Kidney (tissue), 14 donors: ENCODE measurements around the gene NINJ2. TPM values are rescaled to one million over a fixed set of nuclear protein-coding genes. Genes with fewer than 3 reads are reported as not detected.
"Not testable (repeated sequence)": the region's sequence is repeated elsewhere in the genome, so short reads cannot be mapped to it uniquely, and the experiment has no call there.

Experiments
- DNase-seq, 5 donors: peaks; one replicate each; pipeline ENCODE4 v3.0.0-alpha.2; 2013 to 2020
- FAIRE-seq: peaks from 2 replicates; lab custom pipeline; 2012; peaks lifted over from hg19 to GRCh38; lab: Jason Lieb, UNC
- H3K27ac ChIP-seq, 2 donors: one replicate each; pipeline ENCODE4 v1.7.0; 2013; ENCODE audit warnings: low read depth in 2 of 2, low read length in 2 of 2, inconsistent platforms in 1 of 2
- H3K27me3 ChIP-seq: one replicate; pipeline ENCODE4 v1.7.1; 2013; ENCODE audit warnings: low read length, inconsistent platforms; ENCODE audit not compliant: control insufficient read depth, insufficient read depth
- H3K36me3 ChIP-seq, 3 donors: one replicate each; pipeline versions ENCODE4 v1.7.0 to v1.7.1; 2013; ENCODE audit warnings: low read length in 3 of 3, control low read depth in 1 of 3, inconsistent platforms in 1 of 3; ENCODE audit not compliant: insufficient read depth in 3 of 3, control insufficient read depth in 2 of 3
- H3K4me1 ChIP-seq, 3 donors: one replicate each; pipeline versions ENCODE4 v1.7.0 to v1.7.1; 2013; ENCODE audit warnings: low read length in 3 of 3, inconsistent platforms in 1 of 3, low read depth in 1 of 3; ENCODE audit not compliant: control insufficient read depth in 2 of 3, insufficient read depth in 2 of 3
- H3K4me3 ChIP-seq, 3 donors: one replicate each; pipeline versions ENCODE4 v1.7.0 to v1.8.1; 2013; ENCODE audit warnings: low read length in 3 of 3, control low read depth in 1 of 3, inconsistent platforms in 1 of 3
- H3K9ac ChIP-seq, 3 donors: one replicate each; pipeline versions ENCODE4 v1.7.0 to v1.7.1; 2013; ENCODE audit warnings: low read length in 3 of 3, control low read depth in 1 of 3, inconsistent platforms in 1 of 3
- H3K9me3 ChIP-seq, 3 donors: one replicate each; pipeline versions ENCODE4 v1.7.0 to v1.7.1; 2013; ENCODE audit warnings: low read length in 3 of 3, control low read depth in 1 of 3, inconsistent platforms in 1 of 3; ENCODE audit not compliant: control insufficient read depth in 2 of 3, insufficient read depth in 1 of 3
- intact Hi-C: fragments of 100-400 bp; cut with DNase I; formaldehyde crosslinking; loops from one replicate; pipeline ENCODE4 v1.11.1; 2022
- polyA plus RNA-seq: library from polyadenylated mRNA; stranded (reverse); fragments of 350-450 nt; fragmentation: Illumina TruSeq; extraction: RNeasy Lipid Tissue Mini Kit (QIAGEN cat#74804); gene quantifications from one replicate; pipeline ENCODE4 v1.2.3, GENCODE V29; 2014; ENCODE audit warnings: low read depth, low replicate concordance; ENCODE audit not compliant: insufficient read depth
- total RNA-seq: library from RNA; stranded (reverse); fragmentation: NEBNext Ultra II Directional; extraction: Animal tissue kit (Norgen Biotek cat#: 25700); gene quantifications from one replicate; pipeline ENCODE4 v1.2.1, GENCODE V29; 2021
- TF ChIP-seq, protein P1 (sequence below): IDR thresholded peaks from 3 replicates; pipeline ENCODE4 v1.5.1; 2012; ENCODE audit warnings: mild to moderate bottlenecking, moderate library complexity, borderline replicate concordance; ENCODE audit not compliant: insufficient read depth; ENCODE audit errors: extremely low read depth
- donor health status: control.
- donor health status: control.
- donor health status: control.
- donor health status: control.
- donor health status: control.
- donor health status: DM: yes; HTN: yes; CAD: no.
- donor health status: Normal renal cell carcinoma (clear cell type).

NINJ2 gene
- total and polyA plus RNA-seq, 2 donors from 2014 or later: 0.69 to 2.8 TPM

DNA sequence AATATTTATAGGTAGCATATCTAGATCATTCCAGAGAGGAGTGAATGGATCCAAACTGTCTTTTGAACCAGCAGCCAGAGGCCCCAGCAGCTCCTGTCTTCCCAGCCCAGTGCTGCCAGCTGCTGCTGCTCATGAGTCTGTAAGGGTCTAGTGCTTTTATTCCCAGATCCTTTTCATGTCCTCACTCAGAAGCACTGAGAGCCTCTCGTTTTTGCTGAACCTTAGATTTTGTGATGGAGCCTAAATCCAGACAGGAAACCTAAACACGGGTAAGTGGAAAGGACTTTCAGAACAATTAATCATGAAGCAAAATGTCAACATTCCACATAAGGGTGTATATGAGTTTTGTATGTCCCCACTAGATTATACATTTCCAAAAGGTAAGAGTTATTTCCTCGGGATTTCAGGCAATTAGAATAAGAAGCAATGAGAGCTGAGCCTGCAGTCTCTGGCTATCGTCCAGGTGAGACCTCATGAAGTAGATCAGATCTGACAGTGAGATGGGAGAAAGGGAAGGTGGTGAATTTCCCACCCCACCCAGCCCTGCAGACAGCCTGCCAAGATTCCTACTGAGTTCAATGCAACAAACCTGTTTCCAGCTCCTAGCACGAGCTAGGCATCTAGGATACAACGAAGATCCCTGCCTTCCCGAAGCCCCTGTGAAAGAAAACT, 84.4 kb downstream of the NINJ2 start:
- Histone ChIP-seq H3K9ac (no peak overlapping the region), H3K4me1 (peaks cover 0 to 6% (median 0%) of the 10 kb centered on the region in 3 donors), H3K4me3 (no peak overlapping the region), H3K27me3 (no peaks in the 10 kb centered on the region), H3K36me3 (no peaks in the 10 kb centered on the region), H3K27ac (no peak overlapping the region), H3K9me3 (no peaks in the 10 kb centered on the region)
- intact Hi-C loops: loop anchor here (10.0 kb wide), 1 partner anchor 236 kb away; no protein-coding TSS in a partner anchor
- FAIRE-seq (no peak), DNase-seq (peak in 3 of 5 donors; percentile 31 to 62 (median 49))
- TF ChIP-seq, protein P1, sequence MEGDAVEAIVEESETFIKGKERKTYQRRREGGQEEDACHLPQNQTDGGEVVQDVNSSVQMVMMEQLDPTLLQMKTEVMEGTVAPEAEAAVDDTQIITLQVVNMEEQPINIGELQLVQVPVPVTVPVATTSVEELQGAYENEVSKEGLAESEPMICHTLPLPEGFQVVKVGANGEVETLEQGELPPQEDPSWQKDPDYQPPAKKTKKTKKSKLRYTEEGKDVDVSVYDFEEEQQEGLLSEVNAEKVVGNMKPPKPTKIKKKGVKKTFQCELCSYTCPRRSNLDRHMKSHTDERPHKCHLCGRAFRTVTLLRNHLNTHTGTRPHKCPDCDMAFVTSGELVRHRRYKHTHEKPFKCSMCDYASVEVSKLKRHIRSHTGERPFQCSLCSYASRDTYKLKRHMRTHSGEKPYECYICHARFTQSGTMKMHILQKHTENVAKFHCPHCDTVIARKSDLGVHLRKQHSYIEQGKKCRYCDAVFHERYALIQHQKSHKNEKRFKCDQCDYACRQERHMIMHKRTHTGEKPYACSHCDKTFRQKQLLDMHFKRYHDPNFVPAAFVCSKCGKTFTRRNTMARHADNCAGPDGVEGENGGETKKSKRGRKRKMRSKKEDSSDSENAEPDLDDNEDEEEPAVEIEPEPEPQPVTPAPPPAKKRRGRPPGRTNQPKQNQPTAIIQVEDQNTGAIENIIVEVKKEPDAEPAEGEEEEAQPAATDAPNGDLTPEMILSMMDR: no peak

DNA sequence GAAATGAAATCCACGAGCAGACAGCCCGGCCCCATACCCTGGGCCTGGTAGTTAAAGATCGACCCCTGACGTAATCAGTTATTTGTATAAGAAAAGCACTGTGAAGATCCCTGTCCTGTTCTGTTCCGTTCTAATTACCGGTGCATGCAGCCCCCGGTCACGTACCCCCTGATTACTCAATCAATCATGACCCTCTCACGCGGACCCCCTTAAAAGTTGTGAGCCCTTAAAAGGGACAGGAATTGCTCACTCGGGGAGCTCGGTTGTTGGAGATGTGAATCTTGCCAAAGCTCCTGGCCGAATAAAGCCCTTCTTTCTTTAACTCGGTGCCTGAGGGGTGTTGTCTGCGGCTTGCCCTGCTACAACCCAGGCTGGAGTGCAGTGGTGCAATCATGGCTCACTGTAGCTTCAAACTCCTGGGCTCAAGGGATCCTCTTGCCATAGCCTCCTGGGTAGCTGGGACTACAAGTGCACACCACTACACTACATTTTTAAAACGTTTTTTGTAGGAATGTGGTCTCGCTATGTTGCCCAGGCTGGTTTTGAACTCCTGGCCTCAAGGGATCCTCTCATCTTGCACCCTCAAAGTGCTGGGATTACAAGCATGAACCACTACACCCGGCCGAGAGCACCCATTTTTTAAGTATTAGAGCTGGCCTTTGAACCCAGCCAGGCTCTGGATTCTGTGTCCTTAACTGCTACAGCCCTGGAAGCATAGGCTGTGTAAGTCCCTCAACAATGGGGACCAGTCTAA, 85.1 kb downstream of the NINJ2 start:
- not testable (repeated sequence) for H3K9me3 ChIP-seq, H3K4me1 ChIP-seq, H3K27me3 ChIP-seq, H3K9ac ChIP-seq, H3K4me3 ChIP-seq, FAIRE-seq, H3K27ac ChIP-seq, H3K36me3 ChIP-seq
- peak in 2 of 5 donors; percentile 13 to 18 for DNase-seq
- intact Hi-C loops: loop anchor here (10.0 kb wide), 1 partner anchor 237 kb away; no protein-coding TSS in a partner anchor

DNA sequence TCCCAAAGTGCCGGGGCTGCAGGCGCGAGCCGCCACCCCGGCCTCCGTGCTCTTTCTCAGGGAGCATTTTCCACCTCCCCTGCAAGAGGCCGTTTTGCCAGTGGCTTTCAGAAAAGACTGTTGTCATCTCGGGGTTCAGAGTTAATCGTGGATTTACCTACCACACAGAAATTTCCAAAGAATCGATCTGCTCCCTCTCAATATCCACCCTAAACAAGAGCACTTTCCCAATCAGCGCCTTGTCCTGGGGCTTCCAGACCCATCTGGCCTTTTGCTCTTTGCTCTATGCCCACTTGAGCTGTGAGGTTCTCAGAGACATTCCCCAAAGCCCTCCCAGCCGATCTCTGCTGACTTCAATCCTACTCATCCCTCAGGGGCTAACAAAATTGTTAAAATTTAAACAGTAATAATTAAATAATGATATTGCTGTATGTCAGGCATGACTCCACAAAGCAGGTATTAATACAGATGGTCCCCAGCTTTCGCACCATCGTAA, 86.6 kb downstream of the NINJ2 start:
- no peak overlapping the region for H3K9ac ChIP-seq
- no peaks in the 10 kb centered on the region for H3K27me3 ChIP-seq
- TF ChIP-seq, protein P1: no peak
- H3K27ac ChIP-seq: no peak overlapping the region
- DNase-seq (peak in 1 of 5 donors; percentile 39), FAIRE-seq (no peak)
- intact Hi-C loops: loop anchor here (10.0 kb wide), 1 partner anchor 238 kb away; no protein-coding TSS in a partner anchor
- H3K9me3 ChIP-seq: no peaks in the 10 kb centered on the region
- no peaks in the 10 kb centered on the region for H3K36me3 ChIP-seq
- peaks cover 0 to 6% (median 0%) of the 10 kb centered on the region in 3 donors for H3K4me1 ChIP-seq
- peak overlapping the region in 1 of 3 donors; percentile 29 for H3K4me3 ChIP-seq
